ENCODE measurements around the gene NHERF1. TPM values are rescaled to one million over a fixed set of nuclear protein-coding genes. Genes with fewer than 3 reads are reported as not detected.

Gene NHERF1
- total and polyA plus RNA-seq, 2 of the 13 experiments (the other 11 are each of a cell fraction or from before 2014, with no cell fraction given): 169 to 269 TPM

DNA sequence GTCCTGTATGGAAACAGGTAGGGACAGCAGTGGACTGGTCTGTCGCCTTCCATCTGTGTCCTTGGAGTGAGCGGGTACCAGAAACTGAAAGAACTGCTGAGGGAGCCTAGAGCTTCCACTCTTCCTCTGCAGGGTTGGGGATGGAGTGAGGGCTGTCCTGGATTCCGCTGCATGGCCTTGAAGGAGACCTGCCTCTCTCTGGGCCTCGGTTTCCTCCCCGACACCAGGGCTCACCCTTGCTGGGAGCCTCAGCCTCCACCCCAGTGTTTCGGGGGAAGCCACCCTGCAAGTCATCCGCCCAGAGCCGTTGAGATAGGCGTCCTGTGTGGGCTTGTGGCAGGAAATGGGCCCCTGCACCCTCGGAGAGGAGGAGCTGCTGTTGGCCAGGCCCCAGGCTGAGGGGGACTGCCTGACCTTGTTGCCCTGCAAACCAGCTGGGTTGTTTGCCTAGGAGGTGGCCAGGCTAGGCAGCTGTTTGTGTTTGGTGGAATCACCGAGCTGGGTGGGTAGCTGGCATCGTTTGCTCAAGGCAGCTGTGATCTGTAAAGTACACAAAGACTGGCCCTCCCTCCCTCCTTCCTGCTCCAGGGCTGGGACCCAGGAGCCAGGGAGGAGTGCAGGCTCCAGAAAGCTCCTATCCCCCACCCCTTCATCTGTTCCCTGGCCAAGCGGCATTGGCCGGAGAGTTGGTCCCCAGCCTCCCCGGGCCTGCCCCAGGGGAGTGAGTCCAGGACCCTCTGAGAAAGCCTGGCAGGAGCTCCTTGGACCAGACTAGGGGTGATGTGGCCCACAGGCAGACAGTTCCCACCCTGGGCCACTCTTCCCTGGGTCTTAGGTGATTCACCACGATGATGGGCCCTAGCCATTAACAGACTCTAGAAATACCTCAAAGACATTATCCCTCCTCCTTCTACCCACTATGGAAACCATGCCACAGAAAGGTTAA, 10.1 kb upstream of the NHERF1 start (continued):
- TF ChIP-seq, protein P1, sequence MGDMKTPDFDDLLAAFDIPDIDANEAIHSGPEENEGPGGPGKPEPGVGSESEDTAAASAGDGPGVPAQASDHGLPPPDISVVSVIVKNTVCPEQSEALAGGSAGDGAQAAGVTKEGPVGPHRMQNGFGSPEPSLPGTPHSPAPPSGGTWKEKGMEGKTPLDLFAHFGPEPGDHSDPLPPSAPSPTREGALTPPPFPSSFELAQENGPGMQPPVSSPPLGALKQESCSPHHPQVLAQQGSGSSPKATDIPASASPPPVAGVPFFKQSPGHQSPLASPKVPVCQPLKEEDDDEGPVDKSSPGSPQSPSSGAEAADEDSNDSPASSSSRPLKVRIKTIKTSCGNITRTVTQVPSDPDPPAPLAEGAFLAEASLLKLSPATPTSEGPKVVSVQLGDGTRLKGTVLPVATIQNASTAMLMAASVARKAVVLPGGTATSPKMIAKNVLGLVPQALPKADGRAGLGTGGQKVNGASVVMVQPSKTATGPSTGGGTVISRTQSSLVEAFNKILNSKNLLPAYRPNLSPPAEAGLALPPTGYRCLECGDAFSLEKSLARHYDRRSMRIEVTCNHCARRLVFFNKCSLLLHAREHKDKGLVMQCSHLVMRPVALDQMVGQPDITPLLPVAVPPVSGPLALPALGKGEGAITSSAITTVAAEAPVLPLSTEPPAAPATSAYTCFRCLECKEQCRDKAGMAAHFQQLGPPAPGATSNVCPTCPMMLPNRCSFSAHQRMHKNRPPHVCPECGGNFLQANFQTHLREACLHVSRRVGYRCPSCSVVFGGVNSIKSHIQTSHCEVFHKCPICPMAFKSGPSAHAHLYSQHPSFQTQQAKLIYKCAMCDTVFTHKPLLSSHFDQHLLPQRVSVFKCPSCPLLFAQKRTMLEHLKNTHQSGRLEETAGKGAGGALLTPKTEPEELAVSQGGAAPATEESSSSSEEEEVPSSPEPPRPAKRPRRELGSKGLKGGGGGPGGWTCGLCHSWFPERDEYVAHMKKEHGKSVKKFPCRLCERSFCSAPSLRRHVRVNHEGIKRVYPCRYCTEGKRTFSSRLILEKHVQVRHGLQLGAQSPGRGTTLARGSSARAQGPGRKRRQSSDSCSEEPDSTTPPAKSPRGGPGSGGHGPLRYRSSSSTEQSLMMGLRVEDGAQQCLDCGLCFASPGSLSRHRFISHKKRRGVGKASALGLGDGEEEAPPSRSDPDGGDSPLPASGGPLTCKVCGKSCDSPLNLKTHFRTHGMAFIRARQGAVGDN (CRISPR knock-in tag; IDR thresholded peaks at IDR 0.05): peak; percentile 59
- TF ChIP-seq ZFP1 (CRISPR knock-in tag; IDR thresholded peaks at IDR 0.05): no peak
- TF ChIP-seq MZF1 (CRISPR knock-in tag; IDR thresholded peaks at IDR 0.05; ENCODE audit: borderline replicate concordance): no peak
- TF ChIP-seq ZNF367 (CRISPR knock-in tag; IDR thresholded peaks at IDR 0.05; ENCODE audit: borderline replicate concordance): no peak
- TF ChIP-seq, protein P2, sequence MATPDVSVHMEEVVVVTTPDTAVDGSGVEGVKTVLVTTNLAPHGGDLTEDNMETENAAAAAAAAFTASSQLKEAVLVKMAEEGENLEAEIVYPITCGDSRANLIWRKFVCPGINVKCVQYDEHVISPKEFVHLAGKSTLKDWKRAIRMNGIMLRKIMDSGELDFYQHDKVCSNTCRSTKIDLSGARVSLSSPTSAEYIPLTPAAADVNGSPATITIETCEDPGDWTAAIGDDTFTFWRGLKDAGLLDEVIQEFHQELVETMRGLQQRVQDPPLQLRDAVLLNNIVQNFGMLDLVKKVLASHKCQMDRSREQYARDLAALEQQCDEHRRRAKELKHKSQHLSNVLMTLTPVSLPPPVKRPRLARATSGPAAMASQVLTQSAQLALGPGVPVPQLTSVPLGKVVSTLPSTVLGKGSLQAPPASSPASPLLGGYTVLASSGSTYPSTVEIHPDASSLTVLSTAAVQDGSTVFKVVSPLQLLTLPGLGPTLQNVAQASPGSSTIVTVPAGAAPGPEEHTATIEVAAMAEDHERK (CRISPR knock-in tag; IDR thresholded peaks at IDR 0.05; ENCODE audit: low read depth): no peak
- peak; percentile 62; the same call in 1 of the 2 replicates for TF ChIP-seq HMG20B (CRISPR knock-in tag; conservative IDR thresholded peaks at IDR 0.05)
- no peak for TF ChIP-seq ZNF101 (CRISPR knock-in tag; IDR thresholded peaks at IDR 0.05; ENCODE audit: borderline replicate concordance, low read depth)
- TF ChIP-seq, protein P3, sequence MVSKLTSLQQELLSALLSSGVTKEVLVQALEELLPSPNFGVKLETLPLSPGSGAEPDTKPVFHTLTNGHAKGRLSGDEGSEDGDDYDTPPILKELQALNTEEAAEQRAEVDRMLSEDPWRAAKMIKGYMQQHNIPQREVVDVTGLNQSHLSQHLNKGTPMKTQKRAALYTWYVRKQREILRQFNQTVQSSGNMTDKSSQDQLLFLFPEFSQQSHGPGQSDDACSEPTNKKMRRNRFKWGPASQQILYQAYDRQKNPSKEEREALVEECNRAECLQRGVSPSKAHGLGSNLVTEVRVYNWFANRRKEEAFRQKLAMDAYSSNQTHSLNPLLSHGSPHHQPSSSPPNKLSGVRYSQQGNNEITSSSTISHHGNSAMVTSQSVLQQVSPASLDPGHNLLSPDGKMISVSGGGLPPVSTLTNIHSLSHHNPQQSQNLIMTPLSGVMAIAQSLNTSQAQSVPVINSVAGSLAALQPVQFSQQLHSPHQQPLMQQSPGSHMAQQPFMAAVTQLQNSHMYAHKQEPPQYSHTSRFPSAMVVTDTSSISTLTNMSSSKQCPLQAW (CRISPR knock-in tag; IDR thresholded peaks at IDR 0.05): no peak
- no peak for TF ChIP-seq CBX2 (IDR thresholded peaks at IDR 0.05; ENCODE audit: low read depth, low read length)
- TF ChIP-seq CBX2 (CRISPR knock-in tag; IDR thresholded peaks at IDR 0.05; ENCODE audit: low read depth): no peak
- no peak for TF ChIP-seq ZFAT (CRISPR knock-in tag; conservative IDR thresholded peaks at IDR 0.05)
- TF ChIP-seq SALL2 (CRISPR knock-in tag; IDR thresholded peaks at IDR 0.05): no peak
- TF ChIP-seq YEATS4 (CRISPR knock-in tag; IDR thresholded peaks at IDR 0.05; ENCODE audit: borderline replicate concordance): no peak
- TF ChIP-seq, protein P4, sequence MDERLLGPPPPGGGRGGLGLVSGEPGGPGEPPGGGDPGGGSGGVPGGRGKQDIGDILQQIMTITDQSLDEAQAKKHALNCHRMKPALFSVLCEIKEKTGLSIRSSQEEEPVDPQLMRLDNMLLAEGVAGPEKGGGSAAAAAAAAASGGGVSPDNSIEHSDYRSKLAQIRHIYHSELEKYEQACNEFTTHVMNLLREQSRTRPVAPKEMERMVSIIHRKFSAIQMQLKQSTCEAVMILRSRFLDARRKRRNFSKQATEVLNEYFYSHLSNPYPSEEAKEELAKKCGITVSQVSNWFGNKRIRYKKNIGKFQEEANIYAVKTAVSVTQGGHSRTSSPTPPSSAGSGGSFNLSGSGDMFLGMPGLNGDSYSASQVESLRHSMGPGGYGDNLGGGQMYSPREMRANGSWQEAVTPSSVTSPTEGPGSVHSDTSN (CRISPR knock-in tag; IDR thresholded peaks at IDR 0.05): no peak
- TF ChIP-seq, protein P5, sequence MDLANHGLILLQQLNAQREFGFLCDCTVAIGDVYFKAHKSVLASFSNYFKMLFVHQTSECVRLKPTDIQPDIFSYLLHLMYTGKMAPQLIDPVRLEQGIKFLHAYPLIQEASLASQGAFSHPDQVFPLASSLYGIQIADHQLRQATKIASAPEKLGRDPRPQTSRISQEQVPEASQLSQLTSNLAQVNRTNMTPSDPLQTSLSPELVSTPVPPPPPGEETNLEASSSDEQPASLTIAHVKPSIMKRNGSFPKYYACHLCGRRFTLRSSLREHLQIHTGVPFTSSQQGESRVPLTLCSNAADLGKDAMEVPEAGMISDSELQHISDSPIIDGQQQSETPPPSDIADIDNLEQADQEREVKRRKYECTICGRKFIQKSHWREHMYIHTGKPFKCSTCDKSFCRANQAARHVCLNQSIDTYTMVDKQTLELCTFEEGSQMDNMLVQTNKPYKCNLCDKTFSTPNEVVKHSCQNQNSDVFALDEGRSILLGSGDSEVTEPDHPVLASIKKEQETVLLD (CRISPR knock-in tag; IDR thresholded peaks at IDR 0.05; ENCODE audit: low read depth): no peak
- TF ChIP-seq ZNF333 (CRISPR knock-in tag; IDR thresholded peaks at IDR 0.05; ENCODE audit: borderline replicate concordance): 0 out of 2 replicates have a peak, but pooled peaks have one; percentile 37
- no peak for TF ChIP-seq ZNF75D (CRISPR knock-in tag; IDR thresholded peaks at IDR 0.05; ENCODE audit: borderline replicate concordance)
- no peak for TF ChIP-seq MTF1 (CRISPR knock-in tag; IDR thresholded peaks at IDR 0.05)
- TF ChIP-seq RORA (CRISPR knock-in tag; IDR thresholded peaks at IDR 0.05): no peak
